Cardiac fibroblast (primary cell): ENCODE measurements around the gene NOSIP.
A peak's percentile ranks its signal among the peaks of the same experiment; 100 is the strongest.
"Not testable (repeated sequence)": the region's sequence is repeated elsewhere in the genome, so short reads cannot be mapped to it uniquely, and the experiment has no call there.

Source experiments
- DNase-seq, 2 donors: peaks; one replicate each; pipeline versions ENCODE4 v3.0.0 to v3.0.0-alpha.2; 2010; ENCODE audit warnings: low read depth in 2 of 2
- H3K4me3 ChIP-seq, 2 donors: replicated peaks in 1 of 2; 1 replicate in 1 of 2; 2 replicates in 1 of 2; pipeline ENCODE4 v1.5.1; 2011; ENCODE audit warnings: low read depth in 2 of 2, low read length in 2 of 2, mild to moderate bottlenecking in 2 of 2, moderate library complexity in 1 of 2
- CTCF ChIP-seq: IDR thresholded peaks from one replicate; pipeline ENCODE4 v1.5.1; 2011; ENCODE audit warnings: low read depth, mild to moderate bottlenecking, low read length, inconsistent platforms

Gene NOSIP, protein sequence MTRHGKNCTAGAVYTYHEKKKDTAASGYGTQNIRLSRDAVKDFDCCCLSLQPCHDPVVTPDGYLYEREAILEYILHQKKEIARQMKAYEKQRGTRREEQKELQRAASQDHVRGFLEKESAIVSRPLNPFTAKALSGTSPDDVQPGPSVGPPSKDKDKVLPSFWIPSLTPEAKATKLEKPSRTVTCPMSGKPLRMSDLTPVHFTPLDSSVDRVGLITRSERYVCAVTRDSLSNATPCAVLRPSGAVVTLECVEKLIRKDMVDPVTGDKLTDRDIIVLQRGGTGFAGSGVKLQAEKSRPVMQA

GRCh38 chr19:49580264-49581006, at the start of gene NOSIP:
Gene NOSIP (minus strand): TSS chr19:49580556. CDS start chr19:49560691, 19,865 bp downstream.
- no peak for TF ChIP-seq CTCF
- peak within 1 kb of the TSS; percentile 73 to 89 for H3K4me3 ChIP-seq
- DNase-seq: peak; percentile 98

- H3K4me3 ChIP-seq: no peak overlapping the region
- no peak for DNase-seq
- TF ChIP-seq CTCF: no peak
These were observed 49.3 kb upstream of the NOSIP start for GRCh38 chr19:49629659-49630058.

GRCh38 chr19:49626226-49626625, 45.9 kb upstream of the NOSIP start:
- DNase-seq: no peak
- no peak for TF ChIP-seq CTCF
- no peak overlapping the region for H3K4me3 ChIP-seq

DNA sequence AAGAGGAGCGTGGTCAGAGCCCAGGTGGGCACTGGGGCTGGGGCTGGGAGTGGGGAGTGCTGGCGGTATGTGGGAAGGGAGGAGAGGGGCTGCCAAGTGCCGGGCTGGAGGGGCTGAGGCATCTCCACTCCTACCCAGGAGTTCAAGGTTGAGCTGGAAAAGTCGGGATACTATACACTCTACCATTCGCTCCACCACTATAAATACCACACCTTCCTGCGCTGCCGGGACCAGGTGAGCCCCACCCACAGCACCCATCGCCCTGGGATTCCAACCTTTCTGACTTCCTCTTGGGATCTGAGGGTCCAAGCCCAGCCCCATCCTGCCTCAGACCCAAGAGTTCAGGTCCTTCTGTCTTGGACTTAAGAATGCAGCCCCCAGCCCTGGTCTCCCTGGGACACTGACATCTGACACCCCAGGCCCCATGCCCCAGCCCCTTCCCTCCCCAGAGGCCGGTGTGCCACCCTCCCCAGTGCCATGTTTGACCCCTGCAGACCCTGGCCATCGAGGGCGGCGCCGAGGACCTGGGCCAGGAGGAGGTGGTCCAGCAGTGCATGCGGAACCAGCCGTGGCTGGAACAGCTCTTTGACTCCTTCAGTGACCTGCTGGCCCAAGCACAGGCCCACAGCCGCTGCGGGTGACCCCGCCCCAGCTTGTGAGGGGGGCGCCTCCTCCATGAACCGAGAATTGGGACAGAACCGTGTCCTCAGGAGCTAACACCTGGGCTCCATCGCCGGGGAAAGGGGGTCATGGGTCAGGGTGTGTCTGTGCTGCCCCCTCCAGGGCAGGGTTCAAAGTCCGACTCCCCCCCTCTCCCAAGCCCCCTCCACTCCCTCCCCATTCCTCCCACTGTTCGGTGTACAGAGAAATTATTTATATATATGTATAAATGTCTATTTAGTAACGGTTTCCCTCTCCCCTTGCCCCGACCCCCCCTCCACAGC, 44.9 kb upstream of the NOSIP start:
- DNase-seq: no peak
- H3K4me3 ChIP-seq: no peak overlapping the region
- TF ChIP-seq CTCF: no peak

GRCh38 chr19:49617860-49618259, 37.5 kb upstream of the NOSIP start:
- not testable (repeated sequence) for DNase-seq, H3K4me3 ChIP-seq

GRCh38 chr19:49616945-49617344, 36.6 kb upstream of the NOSIP start:
- no peak for DNase-seq
- TF ChIP-seq CTCF: no peak
- H3K4me3 ChIP-seq: no peak overlapping the region
